GM12878 (cell line): ENCODE measurements around the gene DCT. TPM values are rescaled to one million over a fixed set of nuclear protein-coding genes. Genes with fewer than 3 reads are reported as not detected.

Experiments
- ATAC-seq: fragments of 200-7000 bp; cut with Tn5 transposase; 3 replicates; pipeline ENCODE4 v1.9.1; 2020; ENCODE audit warnings: mild to moderate bottlenecking, moderate library complexity
- BruUV-seq: library from RNA; stranded (reverse); fragments of 400-500 nt; replicated peaks from 2 replicates; lab custom pipeline; 2021; lab: Mats Ljungman, UMichigan
- CTCF ChIA-PET: fragments of 300-600 bp; sonication (Branson Sonifier 250); formaldehyde crosslinking; extraction: SDS; loops from one replicate; lab custom pipeline; 2021; ENCODE audit warnings: inconsistent platforms; lab: Yijun Ruan, JAX
- POLR2A ChIA-PET: fragments of 350-600 bp; formaldehyde crosslinking; extraction: SDS; loops from one replicate; lab custom pipeline; 2021; ENCODE audit warnings: inconsistent platforms; lab: Charles Lee
- RAD21 ChIA-PET: fragments of 300-600 bp; sonication (Branson Sonifier 250); formaldehyde crosslinking; loops from one replicate; lab custom pipeline; 2023; ENCODE audit warnings: antibody characterized with exemption; ENCODE audit not compliant: unreplicated experiment; lab: Charles Lee
- SMC1A ChIA-PET: fragments of 300-600 bp; sonication (Branson Sonifier 250); formaldehyde crosslinking; loops from one replicate; lab custom pipeline; 2023; ENCODE audit not compliant: unreplicated experiment, uncharacterized antibody; lab: Charles Lee
- DNase-seq: peaks from one replicate; pipeline ENCODE4 v3.0.0-alpha.2; 2011; ENCODE audit warnings: low read depth, low spot score
- FAIRE-seq: peaks from 3 replicates; lab custom pipeline; 2011; peaks lifted over from hg19 to GRCh38; lab: Jason Lieb, UNC
- H2AFZ ChIP-seq: 2 replicates; pipeline ENCODE4 v1.6.0; 2011; ENCODE audit warnings: low read depth, low read length, control low read depth; ENCODE audit not compliant: control insufficient read depth
- H3K27ac ChIP-seq: 2 replicates; pipeline ENCODE4 v1.5.1; 2011; ENCODE audit warnings: control low read depth; ENCODE audit not compliant: control insufficient read depth, insufficient read depth
- H3K27me3 ChIP-seq, 2 experiments: replicated peaks in 1 of 2; 2 replicates each; pipeline versions ENCODE4 v1.6.0 to v1.6.1; 2011; ENCODE audit warnings: low read length in 1 of 2; ENCODE audit not compliant: control insufficient read depth in 2 of 2, insufficient read depth in 2 of 2
- H3K36me3 ChIP-seq, 2 experiments: 2 replicates each; pipeline ENCODE4 v1.5.1; 2011; ENCODE audit warnings: low read length in 1 of 2; ENCODE audit not compliant: control insufficient read depth in 2 of 2, insufficient read depth in 2 of 2
- H3K4me1 ChIP-seq: 2 replicates; pipeline ENCODE4 v1.6.1; 2011; ENCODE audit warnings: mild to moderate bottlenecking, low read length, moderate library complexity, mixed read lengths; ENCODE audit not compliant: control insufficient read depth, insufficient read depth
- H3K4me2 ChIP-seq: 2 replicates; pipeline ENCODE4 v1.6.0; 2011; ENCODE audit warnings: control low read depth; ENCODE audit not compliant: control insufficient read depth, insufficient read depth
- H3K4me3 ChIP-seq: fragments of 200-600 bp; sonication (generic); 2 replicates; pipeline ENCODE4 v1.5.1; 2016
- H3K79me2 ChIP-seq: 2 replicates; pipeline ENCODE4 v1.6.0; 2011; ENCODE audit warnings: low read length; ENCODE audit not compliant: control insufficient read depth, insufficient read depth
- H3K9ac ChIP-seq: 2 replicates; pipeline ENCODE4 v1.8.0; 2011; ENCODE audit warnings: low read length, control low read depth, mixed read lengths; ENCODE audit not compliant: control insufficient read depth, insufficient read depth
- H3K9me3 ChIP-seq: replicated peaks from 3 replicates; pipeline ENCODE4 v1.5.1; 2011; ENCODE audit warnings: mild to moderate bottlenecking, low read length; ENCODE audit not compliant: control insufficient read depth, insufficient read depth
- H4K20me1 ChIP-seq: 2 replicates; pipeline ENCODE4 v1.6.0; 2011; ENCODE audit not compliant: control insufficient read depth, insufficient read depth
- BACH1 ChIP-seq: fragments of 450-650 bp; IDR thresholded peaks from 2 replicates; pipeline ENCODE4 v1.6.1; 2017; ENCODE audit warnings: mild to moderate bottlenecking, borderline replicate concordance
- BCL11A ChIP-seq: IDR thresholded peaks from 2 replicates; pipeline ENCODE4 v1.6.1; 2011; ENCODE audit warnings: low read depth, low read length
- CHD2 ChIP-seq: IDR thresholded peaks from 2 replicates; pipeline ENCODE4 v1.6.1; 2011; ENCODE audit warnings: low read depth, low read length, improper control_type of control experiment, borderline replicate concordance
- GABPA ChIP-seq: IDR thresholded peaks from 2 replicates; pipeline ENCODE4 v1.6.1; 2014; ENCODE audit warnings: antibody characterized with exemption, low read depth, mild to moderate bottlenecking, inconsistent platforms
- HDAC6 ChIP-seq: fragments of 200-600 bp; sonication (generic); IDR thresholded peaks from one replicate; pipeline ENCODE4 v1.8.0; 2017; ENCODE audit warnings: antibody characterized with exemption; ENCODE audit not compliant: unreplicated experiment
- NRF1 ChIP-seq: conservative IDR thresholded peaks from 2 replicates; pipeline ENCODE4 v1.6.1; 2011; ENCODE audit warnings: mild to moderate bottlenecking, low read depth, low read length, improper control_type of control experiment
- SP1 ChIP-seq: IDR thresholded peaks from one replicate; pipeline ENCODE4 v1.6.1; 2011; ENCODE audit warnings: low read depth, low read length
- WGBS: methylation state at CpG from one replicate; pipeline ENCODE4 v1.1.6; 2016; ENCODE audit warnings: low lambda C conversion rate; ENCODE audit not compliant: insufficient replicate concordance, insufficient coverage; ENCODE audit errors: missing lambda C conversion rate; 5-methylcytosine and 5-hydroxymethylcytosine counted together
- in situ Hi-C: fragments of 300-500 bp; cut with MboI; formaldehyde crosslinking; loops from 9 replicates; pipeline ENCODE4 v1.14.3; 2018; ENCODE audit warnings: mixed read lengths
- intact Hi-C: fragments of 100-400 bp; cut with micrococcal nuclease; formaldehyde crosslinking; loops from one replicate; pipeline ENCODE4 v1.14.2; 2022; ENCODE audit not compliant: unreplicated experiment
- polyA plus RNA-seq, 11 experiments: library from polyadenylated mRNA; depleted of rRNA in 4 of 11; unstranded in 6 of 11; stranded (reverse) in 5 of 11; fragments of >200 nt; fragmentation: Nextera tagmentation in 4 of 11; fragmentation: Illumina TruSeq in 1 of 11; extraction: Ambion mirVana in 4 of 11; extraction: Trizol in 1 of 11; gene quantifications; 1 replicate in 1 of 11; 2 replicates in 10 of 11; pipeline versions ENCODE4 v1.2.1 to v1.2.3, GENCODE V29; 2011 to 2016; ENCODE audit warnings: inconsistent platforms in 2 of 11, missing spikeins in 2 of 11, low read depth in 1 of 11
- total RNA-seq, 4 experiments: library from RNA; depleted of rRNA in 3 of 4; stranded (reverse); fragments of >200 nt in 3 of 4; fragmentation: Illumina TruSeq in 1 of 4; extraction: Trizol in 1 of 4; gene quantifications; 2 replicates each; pipeline versions ENCODE4 v1.2.1 to v1.2.3, GENCODE V29; 2013 to 2021
- TF ChIP-seq, protein P1 (sequence below): IDR thresholded peaks from 2 replicates; pipeline ENCODE4 v1.6.1; 2012; ENCODE audit warnings: mild to moderate bottlenecking, low read depth, low read length
- TF ChIP-seq, protein P2 (sequence below): IDR thresholded peaks from 2 replicates; pipeline ENCODE4 v1.6.1; 2012; ENCODE audit warnings: low read depth, low read length, improper control_type of control experiment

Gene DCT
- total and polyA plus RNA-seq, 10 of the 15 experiments (the other 5 are each of a cell fraction or from before 2014, with no cell fraction given) = 0.04 to 0.29 TPM; not detected in 8

DNA sequence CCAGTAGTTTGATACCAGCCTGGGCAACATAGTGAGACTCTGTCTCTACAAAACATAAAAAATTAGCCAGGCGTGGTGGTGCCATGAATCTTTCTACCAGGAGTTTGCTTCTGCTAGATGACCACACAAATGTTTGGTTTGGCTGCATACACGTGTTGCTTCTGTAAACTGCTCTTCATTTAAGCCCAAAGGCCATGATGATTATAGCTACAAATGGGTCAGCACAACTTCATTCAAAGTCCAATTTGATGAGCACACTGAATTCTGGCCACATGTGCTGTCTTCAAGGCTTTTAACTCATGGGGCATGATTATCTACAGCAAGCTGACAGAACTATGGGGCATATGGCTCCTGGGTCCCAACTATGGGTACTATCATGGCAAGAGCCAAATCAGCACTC lies 46.3 kb upstream of the DCT start:
- 2% methylated on average over 2 of the region's 2 CpGs for WGBS
- Histone ChIP-seq H3K4me3 (no peak overlapping the region), H3K27me3 (no peaks in the 10 kb centered on the region; a peak in 1 of 4 replicates), H3K9me3 (no peaks in the 10 kb centered on the region)
- ChIA-PET CTCF (no interaction called here), SMC1A (interaction anchor here (1.1 to 1.4 kb wide), 2 partner anchors 87 to 91 kb away, joined by 3 to 5 read pairs; no protein-coding TSS in a partner anchor)
- BruUV-seq = no TSS peak
- TF ChIP-seq, protein P1, sequence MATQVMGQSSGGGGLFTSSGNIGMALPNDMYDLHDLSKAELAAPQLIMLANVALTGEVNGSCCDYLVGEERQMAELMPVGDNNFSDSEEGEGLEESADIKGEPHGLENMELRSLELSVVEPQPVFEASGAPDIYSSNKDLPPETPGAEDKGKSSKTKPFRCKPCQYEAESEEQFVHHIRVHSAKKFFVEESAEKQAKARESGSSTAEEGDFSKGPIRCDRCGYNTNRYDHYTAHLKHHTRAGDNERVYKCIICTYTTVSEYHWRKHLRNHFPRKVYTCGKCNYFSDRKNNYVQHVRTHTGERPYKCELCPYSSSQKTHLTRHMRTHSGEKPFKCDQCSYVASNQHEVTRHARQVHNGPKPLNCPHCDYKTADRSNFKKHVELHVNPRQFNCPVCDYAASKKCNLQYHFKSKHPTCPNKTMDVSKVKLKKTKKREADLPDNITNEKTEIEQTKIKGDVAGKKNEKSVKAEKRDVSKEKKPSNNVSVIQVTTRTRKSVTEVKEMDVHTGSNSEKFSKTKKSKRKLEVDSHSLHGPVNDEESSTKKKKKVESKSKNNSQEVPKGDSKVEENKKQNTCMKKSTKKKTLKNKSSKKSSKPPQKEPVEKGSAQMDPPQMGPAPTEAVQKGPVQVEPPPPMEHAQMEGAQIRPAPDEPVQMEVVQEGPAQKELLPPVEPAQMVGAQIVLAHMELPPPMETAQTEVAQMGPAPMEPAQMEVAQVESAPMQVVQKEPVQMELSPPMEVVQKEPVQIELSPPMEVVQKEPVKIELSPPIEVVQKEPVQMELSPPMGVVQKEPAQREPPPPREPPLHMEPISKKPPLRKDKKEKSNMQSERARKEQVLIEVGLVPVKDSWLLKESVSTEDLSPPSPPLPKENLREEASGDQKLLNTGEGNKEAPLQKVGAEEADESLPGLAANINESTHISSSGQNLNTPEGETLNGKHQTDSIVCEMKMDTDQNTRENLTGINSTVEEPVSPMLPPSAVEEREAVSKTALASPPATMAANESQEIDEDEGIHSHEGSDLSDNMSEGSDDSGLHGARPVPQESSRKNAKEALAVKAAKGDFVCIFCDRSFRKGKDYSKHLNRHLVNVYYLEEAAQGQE = no peak
- TF ChIP-seq BCL11A = no peak
- no peak for TF ChIP-seq BACH1
- no peak for TF ChIP-seq HDAC6
- TF ChIP-seq GABPA = no peak
- TF ChIP-seq SP1 = no peak
- no peak for TF ChIP-seq CHD2
- TF ChIP-seq, protein P2, sequence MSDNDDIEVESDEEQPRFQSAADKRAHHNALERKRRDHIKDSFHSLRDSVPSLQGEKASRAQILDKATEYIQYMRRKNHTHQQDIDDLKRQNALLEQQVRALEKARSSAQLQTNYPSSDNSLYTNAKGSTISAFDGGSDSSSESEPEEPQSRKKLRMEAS = no peak
- no peak for TF ChIP-seq NRF1
- TF ChIP-seq, all 136 proteins: peak for 0
- no peak overlapping the region for H3K9ac ChIP-seq
- intact Hi-C loops = no loop called here
- H3K79me2 ChIP-seq = no peaks in the 10 kb centered on the region
- ATAC-seq (no peak), DNase-seq (no peak), FAIRE-seq (no peak)
- H3K27ac ChIP-seq = no peak overlapping the region
- H4K20me1 ChIP-seq = no peaks in the 10 kb centered on the region
- RAD21 ChIA-PET = no interaction called here
- no peak overlapping the region for H3K4me2 ChIP-seq
- POLR2A ChIA-PET = no interaction called here
- in situ Hi-C loops = no loop called here
- H2AFZ ChIP-seq = no peak overlapping the region
- H3K4me1 ChIP-seq = no peaks in the 10 kb centered on the region
- H3K36me3 ChIP-seq = no peaks in the 10 kb centered on the region
